ENCODE measurements around the gene ADGRL3.

Gene ADGRL3

GRCh38 chr4:61180405-61180804 is 19.7 kb upstream of the ADGRL3 start:
- TF ChIP-seq CTCF (conservative IDR thresholded peaks at IDR 0.05) = no peak
- no peak for TF ChIP-seq ZFX (IDR thresholded peaks at IDR 0.05)
- H3K27ac ChIP-seq = no peak overlapping the region

GRCh38 chr4:61182915-61183314 is 17.2 kb upstream of the ADGRL3 start:
- H3K27ac ChIP-seq = no peak overlapping the region
- TF ChIP-seq ZFX (IDR thresholded peaks at IDR 0.05) = no peak
- no peak for TF ChIP-seq CTCF (conservative IDR thresholded peaks at IDR 0.05)

GRCh38 chr4:61185288-61185687 is 14.8 kb upstream of the ADGRL3 start:
- H3K27ac ChIP-seq = no peak overlapping the region
- TF ChIP-seq CTCF (conservative IDR thresholded peaks at IDR 0.05) (no peak), ZFX (IDR thresholded peaks at IDR 0.05) (no peak)

GRCh38 chr4:61192392-61192791 is 7.7 kb upstream of the ADGRL3 start:
- H3K27ac ChIP-seq = no peak overlapping the region
- TF ChIP-seq CTCF (conservative IDR thresholded peaks at IDR 0.05) (no peak), ZFX (IDR thresholded peaks at IDR 0.05) (no peak)

- no peak overlapping the region for H3K27ac ChIP-seq
- TF ChIP-seq CTCF (conservative IDR thresholded peaks at IDR 0.05) = no peak
- no peak for TF ChIP-seq ZFX (IDR thresholded peaks at IDR 0.05)
Observed at GRCh38 chr4:61193863-61194262, 6.3 kb upstream of the ADGRL3 start.

- TF ChIP-seq ZFX (IDR thresholded peaks at IDR 0.05) = no peak
- H3K27ac ChIP-seq = no peak overlapping the region
Observed at GRCh38 chr4:61194571-61194970, 5.6 kb upstream of the ADGRL3 start.

GRCh38 chr4:61195101-61195500 is 5.0 kb upstream of the ADGRL3 start:
- TF ChIP-seq CTCF (conservative IDR thresholded peaks at IDR 0.05) (no peak), ZFX (IDR thresholded peaks at IDR 0.05) (no peak)
- no peak overlapping the region for H3K27ac ChIP-seq

- no peak for TF ChIP-seq ZFX (IDR thresholded peaks at IDR 0.05)
- TF ChIP-seq CTCF (conservative IDR thresholded peaks at IDR 0.05) = no peak
- no peak overlapping the region for H3K27ac ChIP-seq
Observed at GRCh38 chr4:61198686-61199085, 1.4 kb upstream of the ADGRL3 start.
